Endothelial cell of umbilical vein (primary cell): ENCODE results near the gene PDE1C. TPM values are rescaled to one million over a fixed set of nuclear protein-coding genes. Genes with fewer than 3 reads are reported as not detected.

ENCODE experiments used
- BruUV-seq: library from RNA; stranded (reverse); fragments of 400-500 nt; replicated peaks from 2 replicates; lab custom pipeline; 2021; lab: Mats Ljungman, UMichigan
- CTCF ChIA-PET: fragments of 300-600, 350-600 bp; sonication (Branson Sonifier 250); formaldehyde crosslinking; loops from one replicate; lab custom pipeline; 2021; ENCODE audit warnings: antibody characterized with exemption, inconsistent platforms; lab: Charles Lee
- POLR2A ChIA-PET: fragments of 300-600, 350-600 bp; sonication (Branson Sonifier 250); formaldehyde crosslinking; loops from one replicate; lab custom pipeline; 2021; ENCODE audit warnings: antibody characterized with exemption, inconsistent platforms; lab: Charles Lee
- DNase-seq: peaks from one replicate; pipeline ENCODE4 v3.0.0-alpha.2; 2011; ENCODE audit warnings: low read depth, low spot score
- FAIRE-seq: peaks from 2 replicates; lab custom pipeline; 2011; peaks lifted over from hg19 to GRCh38; lab: Jason Lieb, UNC
- H2AFZ ChIP-seq: 2 replicates; pipeline ENCODE4 v1.6.0; 2012; ENCODE audit warnings: low read depth, low read length, control low read depth, inconsistent platforms
- H3K27ac ChIP-seq: 2 replicates; pipeline ENCODE4 v1.5.1; 2011; ENCODE audit warnings: low read depth, mild to moderate bottlenecking, control low read depth, low read length, moderate library complexity; ENCODE audit not compliant: insufficient read depth
- H3K27me3 ChIP-seq, 2 experiments: 2 replicates each; pipeline versions ENCODE4 v1.6.0 to v1.6.1; 2011; ENCODE audit warnings: low read length in 2 of 2, mixed read lengths in 1 of 2; ENCODE audit not compliant: control insufficient read depth in 2 of 2, insufficient read depth in 2 of 2
- H3K36me3 ChIP-seq, 2 experiments: 2 replicates in 1 of 2; 3 replicates in 1 of 2; pipeline ENCODE4 v1.5.1; 2011; ENCODE audit warnings: low read length in 2 of 2, mild to moderate bottlenecking in 1 of 2, moderate library complexity in 1 of 2; ENCODE audit not compliant: control insufficient read depth in 2 of 2, insufficient read depth in 2 of 2; ENCODE audit errors: extremely low read depth in 1 of 2
- H3K4me1 ChIP-seq: 3 replicates; pipeline ENCODE4 v1.5.1; 2011; ENCODE audit warnings: mild to moderate bottlenecking, low read length; ENCODE audit not compliant: control insufficient read depth, insufficient read depth; ENCODE audit errors: extremely low read depth
- H3K4me2 ChIP-seq: 2 replicates; pipeline ENCODE4 v1.6.1; 2011; ENCODE audit warnings: low read length, control low read depth, mixed read lengths; ENCODE audit not compliant: insufficient read depth
- H3K4me3 ChIP-seq, 3 experiments: fragments of 200-600 bp in 1 of 3; sonication (generic), shearing (Covaris generic) in 1 of 3; replicated peaks in 1 of 3; 2 replicates each; pipeline ENCODE4 v1.5.1; 2011 to 2016; ENCODE audit warnings: control low read depth in 3 of 3, low read length in 3 of 3, mild to moderate bottlenecking in 2 of 3, inconsistent platforms in 1 of 3, low read depth in 1 of 3, moderate library complexity in 1 of 3; ENCODE audit not compliant: insufficient read depth in 1 of 3
- H3K79me2 ChIP-seq: 2 replicates; pipeline ENCODE4 v1.6.0; 2012; ENCODE audit warnings: low read length, inconsistent platforms; ENCODE audit not compliant: control insufficient read depth, insufficient read depth
- H3K9ac ChIP-seq: replicated peaks from 2 replicates; pipeline ENCODE3; 2011; ENCODE audit warnings: low read length, control low read depth; ENCODE audit not compliant: insufficient read depth; ENCODE audit errors: extremely low read depth
- H3K9me1 ChIP-seq: replicated peaks from 3 replicates; pipeline ENCODE4 v1.6.0; 2011; ENCODE audit warnings: mild to moderate bottlenecking, low read length; ENCODE audit not compliant: control insufficient read depth, insufficient read depth; ENCODE audit errors: extremely low read depth
- H3K9me3 ChIP-seq: replicated peaks from 2 replicates; pipeline ENCODE4 v1.5.1; 2012; ENCODE audit warnings: low read length, inconsistent platforms; ENCODE audit not compliant: control insufficient read depth, insufficient read depth
- H4K20me1 ChIP-seq: replicated peaks from 2 replicates; pipeline ENCODE3; 2011; ENCODE audit warnings: mild to moderate bottlenecking, low read length; ENCODE audit not compliant: control insufficient read depth, insufficient read depth; ENCODE audit errors: extremely low read depth
- CTCF ChIP-seq, 2 donors: IDR thresholded peaks; 1 replicate in 1 of 2; 2 replicates in 1 of 2; pipeline ENCODE4 v1.5.1; 2011; ENCODE audit warnings: low read length in 2 of 2, mild to moderate bottlenecking in 2 of 2, moderate library complexity in 2 of 2, control low read depth in 1 of 2, inconsistent platforms in 1 of 2, low read depth in 1 of 2; ENCODE audit not compliant: insufficient read depth in 1 of 2; ENCODE audit errors: extremely low read depth in 1 of 2
- EZH2 ChIP-seq: IDR thresholded peaks from 2 replicates; pipeline ENCODE4 v1.6.1; 2012; ENCODE audit warnings: borderline replicate concordance, low read depth, mild to moderate bottlenecking, moderate library complexity, low read length, inconsistent platforms; ENCODE audit not compliant: severe bottlenecking
- FOS ChIP-seq: IDR thresholded peaks from 2 replicates; pipeline ENCODE4 v1.6.1; 2011; ENCODE audit warnings: mild to moderate bottlenecking, low read length, moderate library complexity, borderline replicate concordance; ENCODE audit not compliant: insufficient read depth
- GATA2 ChIP-seq: IDR thresholded peaks from 2 replicates; pipeline ENCODE4 v1.7.0; 2011; ENCODE audit warnings: low read depth, mild to moderate bottlenecking, moderate library complexity, mixed read lengths, low read length; ENCODE audit not compliant: insufficient read length, insufficient read depth
- JUN ChIP-seq: IDR thresholded peaks from 2 replicates; pipeline ENCODE4 v1.6.1; 2011; ENCODE audit warnings: borderline replicate concordance, low read depth; ENCODE audit not compliant: insufficient read length, insufficient read depth
- MAX ChIP-seq: IDR thresholded peaks from 2 replicates; pipeline ENCODE4 v1.6.1; 2011; ENCODE audit not compliant: insufficient read depth, insufficient read length
- MYC ChIP-seq: IDR thresholded peaks from one replicate; pipeline ENCODE4 v1.6.1; 2011; ENCODE audit warnings: mild to moderate bottlenecking, low read depth, low read length
- POLR2A ChIP-seq: IDR thresholded peaks from 2 replicates; pipeline ENCODE4 v1.6.1; 2012; ENCODE audit warnings: low read depth, mild to moderate bottlenecking, control low read depth, low read length
- POLR2AphosphoS5 ChIP-seq: IDR thresholded peaks from 2 replicates; pipeline ENCODE4 v1.6.1; 2012; ENCODE audit warnings: low read depth, mild to moderate bottlenecking, control low read depth, low read length, moderate library complexity; ENCODE audit not compliant: insufficient read depth
- dilution Hi-C: fragments of 300-500 bp; cut with MboI; formaldehyde crosslinking; loops from one replicate; pipeline ENCODE4 v1.15.0; 2019; ENCODE audit warnings: low sequenced_read_pairs; ENCODE audit not compliant: extremely low pct_ligation_motif_present
- intact Hi-C: fragments of 100-400 bp; cut with micrococcal nuclease; formaldehyde crosslinking; loops from one replicate; pipeline ENCODE4 v1.10.0; 2022
- polyA plus RNA-seq, 4 experiments: library from polyadenylated mRNA; depleted of rRNA in 3 of 4; stranded (reverse) in 3 of 4; unstranded in 1 of 4; fragments of >200 nt; gene quantifications; 2 replicates each; pipeline versions ENCODE4 v1.2.1 to v1.2.3, GENCODE V29; 2011 to 2012; ENCODE audit warnings: missing spikeins in 1 of 4
- total RNA-seq: library from RNA; stranded (reverse); gene quantifications from 2 replicates; pipeline ENCODE4 v1.2.3, GENCODE V29; 2021

Gene PDE1C
- total and polyA plus RNA-seq, 2 donors (not counting 3 experiments of a cell fraction or from before 2014, with no cell fraction given): 0.90 to 3.1 TPM

- no peak overlapping the region for H3K9ac ChIP-seq
- H3K4me3 ChIP-seq: no peak overlapping the region
- no TSS peak for BruUV-seq
- H4K20me1 ChIP-seq: no peaks in the 10 kb centered on the region
- no peaks in the 10 kb centered on the region for H3K9me3 ChIP-seq
- intact Hi-C loops (no loop called here), dilution Hi-C loops (no loop called here)
- DNase-seq (no peak), FAIRE-seq (no peak)
- no peak overlapping the region for H3K4me2 ChIP-seq
- H3K36me3 ChIP-seq: no peaks in the 10 kb centered on the region
- H2AFZ ChIP-seq: no peak overlapping the region
- H3K79me2 ChIP-seq: no peaks in the 10 kb centered on the region
- POLR2A ChIA-PET: no interaction called here
- H3K9me1 ChIP-seq: no peaks in the 10 kb centered on the region
- CTCF ChIA-PET: no interaction called here
- no peaks in the 10 kb centered on the region for H3K27me3 ChIP-seq
- no peak overlapping the region for H3K27ac ChIP-seq
- no peak for TF ChIP-seq EZH2
- no peak for TF ChIP-seq JUN
- TF ChIP-seq POLR2AphosphoS5: no peak
- H3K4me1 ChIP-seq: peaks cover 8% of the 10 kb centered on the region
Measured at GRCh38 chr7:31853380-31853779, 216.8 kb downstream of the PDE1C start.

GRCh38 chr7:31852462-31852861 is 217.7 kb downstream of the PDE1C start:
- Histone ChIP-seq H3K27me3 (no peaks in the 10 kb centered on the region), H3K79me2 (no peaks in the 10 kb centered on the region), H3K4me3 (no peak overlapping the region), H3K4me2 (no peak overlapping the region), H3K9me1 (no peaks in the 10 kb centered on the region), H3K9me3 (no peaks in the 10 kb centered on the region), H2AFZ (no peak overlapping the region), H3K27ac (no peak overlapping the region), H3K4me1 (peaks cover 8% of the 10 kb centered on the region), H4K20me1 (no peaks in the 10 kb centered on the region), H3K9ac (no peak overlapping the region), H3K36me3 (no peaks in the 10 kb centered on the region)
- no TSS peak for BruUV-seq
- dilution Hi-C loops (no loop called here), intact Hi-C loops (no loop called here)
- ChIA-PET CTCF (no interaction called here), POLR2A (no interaction called here)
- no peak for TF ChIP-seq GATA2
- no peak for TF ChIP-seq MAX
- no peak for TF ChIP-seq MYC
- no peak for TF ChIP-seq POLR2A
- no peak for TF ChIP-seq FOS
- TF ChIP-seq JUN: no peak
- no peak for TF ChIP-seq EZH2
- no peak for TF ChIP-seq POLR2AphosphoS5
- no peak for TF ChIP-seq CTCF (IDR thresholded peaks at IDR 0.05; ENCODE audit: extremely low read depth in 1 of 2, insufficient read depth in 1 of 2, low read depth in 1 of 2, low read length in 2 of 2)
- FAIRE-seq (no peak), DNase-seq (no peak)
